NCI-H1930 (cell line): ENCODE results near the gene ULK1.
A peak's percentile ranks its signal among the peaks of the same experiment; 100 is the strongest.

Source experiments
- DNase-seq, 2 experiments: peaks; one replicate each; lab custom pipeline; 2025; lab: John Stamatoyannopoulos, UW

ULK1 gene

DNA sequence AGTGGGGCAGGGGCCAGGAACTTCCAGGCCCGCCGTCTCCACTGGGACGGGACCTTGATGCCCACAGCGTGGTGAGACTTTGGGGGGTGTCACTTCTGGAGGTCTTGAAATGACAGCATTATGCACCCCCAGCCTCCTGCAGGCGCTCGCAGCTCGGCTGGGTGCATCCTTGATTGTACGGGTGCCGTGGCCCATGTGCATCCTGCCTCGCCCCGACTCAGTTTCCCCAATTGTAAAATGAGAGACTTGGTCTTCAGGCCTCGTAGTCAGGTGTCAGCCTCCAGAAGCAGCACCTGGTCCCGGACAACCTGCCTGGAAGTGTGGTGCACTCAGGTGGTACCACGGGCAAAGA is 25.7 kb downstream of the ULK1 start:
- DNase-seq: no peak

DNA sequence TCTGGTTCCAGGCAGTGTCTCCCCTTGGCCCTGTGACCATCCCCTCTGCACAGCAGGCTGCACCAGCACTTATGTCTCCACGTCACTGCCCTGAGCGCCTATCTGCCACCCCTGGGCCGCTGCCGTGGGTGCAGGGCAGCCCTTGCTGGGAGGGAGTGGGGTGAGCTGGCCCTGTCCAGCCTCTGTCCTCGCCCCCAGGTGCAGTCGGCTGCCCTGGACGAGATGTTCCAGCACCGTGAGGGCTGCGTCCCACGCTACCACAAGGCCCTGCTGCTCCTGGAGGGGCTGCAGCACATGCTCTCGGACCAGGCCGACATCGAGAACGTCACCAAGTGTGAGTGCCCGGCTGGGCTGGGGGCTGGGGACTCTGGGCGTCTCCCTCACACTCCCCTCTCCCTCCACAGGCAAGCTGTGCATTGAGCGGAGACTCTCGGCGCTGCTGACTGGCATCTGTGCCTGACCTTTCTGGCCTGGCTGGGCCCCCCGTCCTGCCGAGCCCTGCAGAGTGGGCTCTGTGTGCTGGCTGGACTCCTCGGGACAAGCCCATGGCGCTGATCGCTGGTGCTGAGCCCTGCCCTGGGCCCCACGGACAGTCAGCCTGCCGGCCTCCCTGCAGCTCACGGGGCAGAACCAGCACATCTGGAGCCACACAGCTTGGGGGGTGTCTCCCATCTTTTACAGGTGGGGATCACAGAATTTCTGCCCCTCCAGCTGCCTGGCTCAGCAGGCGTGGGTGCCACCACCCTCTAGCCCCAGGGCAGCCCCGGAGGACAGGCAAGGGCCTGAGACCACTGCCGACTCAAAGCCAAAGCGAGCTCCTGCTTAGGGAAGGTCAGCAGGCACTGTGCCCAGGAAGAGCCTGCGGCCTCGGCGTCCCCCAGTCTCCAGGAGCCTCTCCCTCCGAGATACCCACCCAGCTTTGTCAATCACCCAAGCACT is 26.7 kb downstream of the ULK1 start:
- no peak for DNase-seq

GRCh38 chr12:131921866-131922769 is 27.7 kb downstream of the ULK1 start:
- DNase-seq: no peak

GRCh38 chr12:131922772-131923171 is 28.4 kb downstream of the ULK1 start:
- no peak for DNase-seq

GRCh38 chr12:131923260-131923659 is 28.8 kb downstream of the ULK1 start:
- DNase-seq: no peak

- no peak for DNase-seq
Observed at GRCh38 chr12:131927110-131928079, 33.0 kb downstream of the ULK1 start.

DNA sequence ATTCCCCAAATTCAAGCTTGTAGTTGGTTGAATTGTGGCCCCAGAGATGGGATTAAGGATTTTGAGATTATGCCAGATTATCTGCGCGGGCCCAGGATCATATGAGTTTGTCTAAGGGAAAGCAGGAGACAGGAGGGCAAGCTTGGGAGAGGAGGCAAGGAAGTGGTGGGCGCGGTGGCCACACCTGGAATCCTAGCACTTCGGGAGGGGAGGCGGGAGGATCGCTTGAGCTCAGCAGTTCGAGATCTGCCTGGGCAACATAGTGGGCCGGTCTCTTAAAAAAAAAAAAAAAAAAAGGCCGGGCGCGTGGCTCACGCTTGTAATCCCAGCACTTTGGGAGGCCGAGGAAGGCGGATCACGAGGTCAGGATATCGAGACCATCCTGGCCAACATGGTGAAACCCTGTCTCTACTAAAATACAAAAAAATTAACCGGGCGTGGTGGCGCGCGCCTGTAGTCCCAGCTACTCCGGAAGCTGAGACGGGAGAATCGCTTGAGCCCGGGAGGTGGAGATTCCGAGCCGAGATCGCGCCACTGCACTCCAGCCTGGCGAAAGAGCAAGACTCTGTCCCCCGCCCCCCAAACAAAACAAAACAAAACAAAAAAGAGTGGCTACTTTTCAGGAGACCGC is 33.8 kb downstream of the ULK1 start:
- no peak for DNase-seq

- DNase-seq: peak; percentile 78 to 88
Observed at GRCh38 chr12:131928711-131929580, 34.5 kb downstream of the ULK1 start, which contains the start of gene PUS1. Gene PUS1, plus strand, starts transcription at chr12:131929276. Its CDS starts 447 bp downstream, at chr12:131929723.

- no peak for DNase-seq
Observed at GRCh38 chr12:131929581-131930456, 35.4 kb downstream of the ULK1 start.

DNA sequence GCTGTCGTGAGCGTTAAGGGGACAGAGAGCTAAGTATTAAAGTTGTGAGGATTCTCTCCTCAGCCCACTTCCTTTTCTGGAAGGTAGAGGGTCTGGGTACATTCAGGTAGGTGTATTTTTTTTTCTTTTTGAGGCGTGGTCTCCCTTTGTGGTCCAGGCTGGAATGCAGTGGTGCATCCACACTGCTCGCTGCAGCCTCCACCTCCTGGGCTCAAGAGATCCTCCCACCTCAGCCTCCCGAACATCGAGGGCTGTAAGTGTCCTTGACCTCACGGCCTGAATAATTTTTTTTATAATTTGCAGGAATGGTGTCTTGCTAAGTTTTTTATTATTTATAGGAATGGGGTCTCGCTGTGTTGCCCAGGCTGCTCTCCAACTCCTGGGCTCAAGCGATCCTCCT is 36.1 kb downstream of the ULK1 start:
- DNase-seq: no peak

DNA sequence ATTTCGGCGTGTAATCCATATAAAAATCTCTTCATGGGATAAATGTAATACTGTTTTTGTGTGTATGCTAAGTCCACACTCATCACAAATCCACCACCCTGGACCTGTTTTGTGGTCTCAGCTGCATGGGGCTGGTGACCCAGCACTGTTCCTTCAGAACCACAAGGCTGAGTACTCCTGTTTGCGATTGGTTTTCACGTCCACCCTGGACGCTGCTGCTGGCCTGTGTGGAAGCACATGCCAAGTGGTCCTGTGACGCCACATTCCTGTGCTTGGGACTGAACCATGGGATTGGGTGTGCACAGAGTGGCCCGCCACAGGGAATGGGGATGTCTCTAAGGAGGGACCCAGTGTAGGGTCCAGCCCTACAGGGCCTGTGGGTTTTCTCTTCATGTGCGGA is 39.0 kb downstream of the ULK1 start:
- no peak for DNase-seq

GRCh38 chr12:131934535-131934934 is 40.1 kb downstream of the ULK1 start:
- no peak for DNase-seq

DNA sequence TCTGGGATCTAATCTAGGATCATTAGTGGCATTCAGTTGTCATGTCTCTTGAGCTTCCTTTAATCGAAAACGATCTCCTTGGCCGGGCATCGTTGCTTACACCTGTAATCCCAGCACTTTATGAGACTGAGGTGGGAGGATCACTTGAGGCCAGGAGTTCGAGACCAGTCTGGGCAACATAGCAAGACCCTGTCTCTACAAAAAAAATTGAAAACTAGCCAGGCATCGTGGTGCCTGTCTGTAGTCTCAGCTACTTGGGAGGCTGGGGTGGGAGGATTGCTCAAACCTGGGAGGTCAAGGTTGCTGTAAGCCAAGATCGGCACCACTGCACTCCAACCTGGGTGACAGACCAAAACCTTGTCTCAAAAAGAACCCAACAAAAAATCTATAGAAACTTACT is 43.7 kb downstream of the ULK1 start:
- no peak for DNase-seq

- no peak for DNase-seq
Observed at GRCh38 chr12:131939007-131939406, 44.6 kb downstream of the ULK1 start.

DNA sequence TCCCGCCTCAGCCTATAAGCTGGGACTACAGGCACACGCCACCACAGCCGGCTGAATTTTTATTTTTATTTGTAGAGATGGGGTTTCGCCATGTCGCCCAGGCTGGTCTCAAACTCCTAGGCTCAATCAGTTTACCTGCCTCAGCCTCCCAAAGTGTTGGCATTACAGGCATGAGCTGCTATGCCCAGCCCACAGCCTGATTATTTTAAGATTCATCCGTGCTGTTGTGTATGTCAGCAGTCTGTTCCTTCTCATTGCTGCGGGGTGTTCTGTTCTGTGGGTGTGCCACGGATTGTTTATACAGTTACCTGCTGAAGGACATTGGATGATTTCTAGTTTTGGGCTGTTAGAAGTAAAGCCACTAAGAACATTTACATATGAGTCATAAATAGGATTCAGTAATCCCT is 45.7 kb downstream of the ULK1 start:
- no peak for DNase-seq

DNA sequence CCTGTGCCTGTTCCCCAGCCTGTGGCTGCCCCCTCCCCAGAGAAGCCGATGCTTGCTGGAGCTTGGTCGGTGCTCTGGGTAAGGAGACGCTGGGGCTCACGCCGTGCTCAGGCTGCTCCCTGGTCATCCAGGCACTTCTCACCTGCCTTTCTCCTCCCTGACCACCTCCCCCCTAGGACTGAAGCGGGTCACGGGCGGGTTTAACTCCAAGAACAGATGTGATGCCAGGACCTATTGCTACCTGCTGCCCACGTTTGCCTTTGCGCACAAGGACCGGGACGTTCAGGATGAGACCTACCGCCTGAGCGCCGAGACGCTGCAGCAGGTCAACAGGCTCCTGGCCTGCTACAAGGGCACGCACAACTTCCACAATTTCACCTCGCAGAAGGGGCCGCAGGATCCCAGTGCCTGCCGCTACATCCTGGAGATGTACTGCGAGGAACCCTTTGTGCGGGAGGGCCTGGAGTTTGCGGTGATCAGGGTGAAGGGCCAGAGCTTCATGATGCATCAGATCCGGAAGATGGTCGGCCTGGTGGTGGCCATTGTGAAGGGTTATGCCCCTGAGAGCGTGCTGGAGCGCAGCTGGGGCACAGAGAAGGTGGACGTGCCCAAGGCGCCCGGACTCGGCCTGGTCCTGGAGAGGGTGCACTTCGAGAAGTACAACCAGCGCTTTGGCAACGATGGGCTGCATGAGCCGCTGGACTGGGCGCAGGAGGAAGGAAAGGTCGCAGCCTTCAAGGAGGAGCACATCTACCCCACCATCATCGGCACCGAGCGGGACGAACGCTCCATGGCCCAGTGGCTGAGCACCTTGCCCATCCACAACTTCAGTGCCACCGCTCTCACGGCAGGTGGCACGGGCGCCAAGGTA is 46.9 kb downstream of the ULK1 start:
- no peak for DNase-seq

GRCh38 chr12:131941987-131942341 is 47.5 kb downstream of the ULK1 start:
- no peak for DNase-seq

DNA sequence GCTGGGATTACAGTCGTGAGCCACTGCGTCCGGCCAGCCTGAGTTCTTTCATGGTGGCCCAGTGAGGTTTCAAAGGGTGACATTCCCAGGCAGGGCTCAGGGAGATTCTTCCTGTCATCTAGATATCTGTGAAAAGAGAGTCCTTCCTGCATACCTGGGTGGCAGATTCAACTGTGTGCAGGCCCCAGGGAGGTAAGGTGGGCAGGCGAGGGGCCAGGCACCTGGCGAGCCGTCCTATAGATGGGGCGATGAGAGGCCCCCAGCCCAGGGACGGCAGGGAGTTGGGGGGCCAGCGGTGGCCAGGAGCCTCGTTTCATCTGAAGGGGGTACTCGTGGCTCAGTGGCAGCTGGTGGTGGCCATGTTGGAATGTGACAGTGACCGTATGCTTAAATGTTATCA is 48.2 kb downstream of the ULK1 start:
- no peak for DNase-seq
